ENCODE results near the gene MAP2K3. TPM values are rescaled to one million over a fixed set of nuclear protein-coding genes. Genes with fewer than 3 reads are reported as not detected.

Gene MAP2K3
- total RNA-seq, 1 donor from 2014 or later: 19.4 TPM

DNA sequence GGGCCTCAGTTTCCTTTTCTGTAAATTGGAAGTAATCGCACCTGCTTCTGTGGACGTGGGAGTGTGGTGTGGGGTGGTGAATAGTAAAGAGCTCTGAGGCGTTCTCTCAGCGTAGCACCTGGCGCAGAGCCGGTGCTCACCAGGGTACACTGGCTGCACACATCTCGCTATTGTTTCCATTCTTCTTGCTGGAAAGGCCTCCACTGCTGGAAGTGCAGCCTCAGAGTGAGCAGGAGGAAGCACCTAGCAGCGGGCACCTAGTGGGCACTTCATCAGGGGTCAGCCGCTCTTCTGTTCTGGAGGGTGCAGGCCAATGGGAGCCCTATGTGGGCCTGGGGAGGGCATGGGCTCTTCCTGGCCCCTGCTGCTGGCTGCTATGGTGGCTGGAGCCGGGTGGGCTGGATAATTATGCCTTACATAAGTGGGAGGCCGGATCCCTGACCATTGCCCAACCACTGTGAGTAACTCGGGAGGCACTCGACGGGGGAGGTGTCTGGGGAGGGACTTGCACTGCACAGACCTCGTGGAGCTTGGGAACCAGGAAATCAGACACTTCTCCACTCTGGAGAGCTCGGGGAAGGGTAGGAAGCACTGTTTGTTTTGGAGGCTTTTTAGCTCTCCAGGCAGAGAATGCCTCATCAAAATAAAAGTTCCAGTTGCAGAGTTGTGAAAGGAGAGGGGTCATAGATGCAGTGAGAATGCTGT is 1.7 kb downstream of the MAP2K3 start:
- H3K36me3 Mint-ChIP-seq (ENCODE audit: low read depth): no peaks in the 10 kb centered on the region
- H3K27me3 Mint-ChIP-seq (ENCODE audit: low read depth): peaks cover 15% of the 10 kb centered on the region
- peaks cover 19% of the 10 kb centered on the region for H3K4me1 Mint-ChIP-seq
- TF ChIP-seq, protein P1, sequence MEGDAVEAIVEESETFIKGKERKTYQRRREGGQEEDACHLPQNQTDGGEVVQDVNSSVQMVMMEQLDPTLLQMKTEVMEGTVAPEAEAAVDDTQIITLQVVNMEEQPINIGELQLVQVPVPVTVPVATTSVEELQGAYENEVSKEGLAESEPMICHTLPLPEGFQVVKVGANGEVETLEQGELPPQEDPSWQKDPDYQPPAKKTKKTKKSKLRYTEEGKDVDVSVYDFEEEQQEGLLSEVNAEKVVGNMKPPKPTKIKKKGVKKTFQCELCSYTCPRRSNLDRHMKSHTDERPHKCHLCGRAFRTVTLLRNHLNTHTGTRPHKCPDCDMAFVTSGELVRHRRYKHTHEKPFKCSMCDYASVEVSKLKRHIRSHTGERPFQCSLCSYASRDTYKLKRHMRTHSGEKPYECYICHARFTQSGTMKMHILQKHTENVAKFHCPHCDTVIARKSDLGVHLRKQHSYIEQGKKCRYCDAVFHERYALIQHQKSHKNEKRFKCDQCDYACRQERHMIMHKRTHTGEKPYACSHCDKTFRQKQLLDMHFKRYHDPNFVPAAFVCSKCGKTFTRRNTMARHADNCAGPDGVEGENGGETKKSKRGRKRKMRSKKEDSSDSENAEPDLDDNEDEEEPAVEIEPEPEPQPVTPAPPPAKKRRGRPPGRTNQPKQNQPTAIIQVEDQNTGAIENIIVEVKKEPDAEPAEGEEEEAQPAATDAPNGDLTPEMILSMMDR (conservative IDR thresholded peaks at IDR 0.05): no peak
- DNase-seq (ENCODE audit: low read depth, low spot score): no peak
- H3K9me3 Mint-ChIP-seq: no peaks in the 10 kb centered on the region
- H3K27ac Mint-ChIP-seq (ENCODE audit: unreplicated experiment): no peak overlapping the region
- H3K4me3 Mint-ChIP-seq: peak overlapping the region; percentile 87

DNA sequence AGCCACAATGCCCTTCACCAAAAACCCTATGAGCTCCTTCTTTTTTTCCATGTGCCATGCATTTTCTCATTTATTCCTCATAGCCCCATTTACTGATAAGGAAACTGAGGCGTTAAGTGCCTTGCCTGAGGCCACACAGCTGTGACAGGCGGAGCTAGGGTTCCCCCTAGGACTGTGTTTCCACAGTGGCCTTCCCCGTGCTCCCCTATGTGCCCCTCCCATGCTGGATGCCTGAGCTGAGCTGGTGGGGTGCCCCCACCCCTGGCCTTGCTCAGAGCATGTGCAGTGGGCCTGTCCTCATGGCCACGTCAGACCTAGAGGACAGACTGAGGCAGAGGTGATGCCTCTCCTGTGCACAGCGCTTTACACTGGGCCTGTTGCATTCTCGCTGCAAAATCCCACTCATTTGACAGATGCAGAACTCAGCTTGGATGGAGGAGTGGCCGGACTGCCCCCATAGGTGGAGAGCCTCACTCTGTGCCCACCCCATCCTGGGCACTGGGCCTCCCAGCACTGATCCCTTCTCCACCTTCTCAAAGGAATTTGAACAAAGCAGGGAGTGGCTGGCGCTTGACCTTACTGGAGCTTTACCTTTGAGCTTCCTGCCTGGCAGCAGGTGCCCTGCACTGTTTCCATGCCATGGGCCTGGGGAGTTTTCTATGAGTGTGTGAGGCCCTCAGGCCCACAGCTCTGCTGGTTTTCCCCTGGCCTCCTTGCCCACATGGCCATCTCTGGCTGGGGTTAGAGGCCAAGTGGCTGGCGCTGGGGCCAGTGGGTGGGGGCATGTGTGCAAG is 2.6 kb downstream of the MAP2K3 start:
- Mint-ChIP-seq H3K4me3 (peak overlapping the region; percentile 87), H3K27ac (ENCODE audit: unreplicated experiment) (no peak overlapping the region), H3K36me3 (ENCODE audit: low read depth) (no peaks in the 10 kb centered on the region), H3K4me1 (peaks cover 24% of the 10 kb centered on the region), H3K27me3 (ENCODE audit: low read depth) (peaks cover 7% of the 10 kb centered on the region), H3K9me3 (no peaks in the 10 kb centered on the region)
- TF ChIP-seq, protein P1 (conservative IDR thresholded peaks at IDR 0.05): no peak
- DNase-seq (ENCODE audit: low read depth, low spot score): no peak

DNA sequence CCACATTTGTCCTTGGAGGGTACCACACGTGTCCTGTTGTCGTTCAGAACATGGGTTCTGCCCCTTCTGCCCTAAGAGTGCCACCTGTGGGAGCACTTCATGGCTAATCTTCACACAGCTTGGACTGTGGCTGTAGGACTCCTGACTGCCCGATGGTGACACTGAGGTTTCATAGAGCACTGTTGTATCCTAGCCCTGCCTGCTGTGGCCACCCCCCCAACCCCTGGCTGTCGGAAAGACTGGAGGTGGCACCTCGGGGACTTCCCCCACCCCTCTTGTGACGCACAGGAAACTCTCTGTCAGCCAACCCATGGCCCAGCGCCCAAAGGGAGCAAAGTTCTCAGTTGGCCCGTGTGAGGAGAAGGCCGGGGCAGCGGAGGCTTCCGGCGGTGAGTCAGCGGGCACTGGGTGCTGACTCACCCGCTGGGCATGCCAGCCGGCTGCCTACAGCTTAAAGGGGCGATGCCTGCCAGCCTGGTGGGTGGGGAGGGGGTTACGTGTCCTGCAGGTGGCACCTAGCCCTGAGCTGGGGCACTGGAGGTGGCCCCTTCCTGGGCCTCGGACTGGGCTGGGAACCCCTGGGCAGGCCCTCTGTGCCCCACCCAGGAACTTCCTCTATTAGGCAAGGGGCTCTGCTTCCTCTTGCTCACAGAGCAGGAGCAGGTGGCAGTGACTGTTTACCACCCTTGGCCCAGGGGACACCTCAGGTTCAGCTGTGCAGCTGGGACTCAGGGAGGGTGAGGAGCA is 3.4 kb downstream of the MAP2K3 start:
- peak overlapping the region; percentile 54 for H3K4me3 Mint-ChIP-seq
- TF ChIP-seq, protein P1 (conservative IDR thresholded peaks at IDR 0.05): no peak

DNA sequence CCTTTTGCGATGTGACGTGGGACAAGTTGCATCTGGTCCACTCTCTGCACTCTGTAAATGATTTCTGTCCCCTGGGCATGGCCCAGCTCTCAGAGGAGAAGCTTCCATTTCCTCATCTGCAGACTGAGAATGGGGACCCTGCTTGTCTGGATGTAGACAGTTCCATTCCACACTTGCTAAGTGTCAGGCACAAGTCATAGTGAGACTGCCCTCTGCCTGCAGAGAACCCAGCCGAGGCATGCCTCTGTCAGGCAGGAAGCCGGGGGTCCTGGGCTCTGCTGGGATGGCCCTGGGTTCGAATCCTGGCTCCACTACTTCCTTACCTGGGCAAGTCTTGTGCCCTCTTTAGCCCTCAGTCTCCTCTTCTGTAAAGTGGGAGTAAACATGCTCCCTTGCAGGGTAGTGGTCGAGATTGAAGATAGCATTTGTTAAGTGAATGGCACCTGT is 4.1 kb downstream of the MAP2K3 start:
- Mint-ChIP-seq H3K9me3 (no peaks in the 10 kb centered on the region), H3K27me3 (ENCODE audit: low read depth) (no peaks in the 10 kb centered on the region), H3K4me3 (no peak overlapping the region), H3K27ac (ENCODE audit: unreplicated experiment) (no peak overlapping the region), H3K4me1 (peaks cover 28% of the 10 kb centered on the region), H3K36me3 (ENCODE audit: low read depth) (no peaks in the 10 kb centered on the region)
- no peak for DNase-seq (ENCODE audit: low read depth, low spot score)
- TF ChIP-seq, protein P1 (conservative IDR thresholded peaks at IDR 0.05): no peak

More for the DNA sequence above, 3.4 kb downstream of the MAP2K3 start:
- no peak for DNase-seq (ENCODE audit: low read depth, low spot score)
- Mint-ChIP-seq H3K27me3 (ENCODE audit: low read depth) (no peaks in the 10 kb centered on the region), H3K36me3 (ENCODE audit: low read depth) (no peaks in the 10 kb centered on the region), H3K9me3 (no peaks in the 10 kb centered on the region), H3K27ac (ENCODE audit: unreplicated experiment) (no peak overlapping the region), H3K4me1 (peaks cover 28% of the 10 kb centered on the region)

DNA sequence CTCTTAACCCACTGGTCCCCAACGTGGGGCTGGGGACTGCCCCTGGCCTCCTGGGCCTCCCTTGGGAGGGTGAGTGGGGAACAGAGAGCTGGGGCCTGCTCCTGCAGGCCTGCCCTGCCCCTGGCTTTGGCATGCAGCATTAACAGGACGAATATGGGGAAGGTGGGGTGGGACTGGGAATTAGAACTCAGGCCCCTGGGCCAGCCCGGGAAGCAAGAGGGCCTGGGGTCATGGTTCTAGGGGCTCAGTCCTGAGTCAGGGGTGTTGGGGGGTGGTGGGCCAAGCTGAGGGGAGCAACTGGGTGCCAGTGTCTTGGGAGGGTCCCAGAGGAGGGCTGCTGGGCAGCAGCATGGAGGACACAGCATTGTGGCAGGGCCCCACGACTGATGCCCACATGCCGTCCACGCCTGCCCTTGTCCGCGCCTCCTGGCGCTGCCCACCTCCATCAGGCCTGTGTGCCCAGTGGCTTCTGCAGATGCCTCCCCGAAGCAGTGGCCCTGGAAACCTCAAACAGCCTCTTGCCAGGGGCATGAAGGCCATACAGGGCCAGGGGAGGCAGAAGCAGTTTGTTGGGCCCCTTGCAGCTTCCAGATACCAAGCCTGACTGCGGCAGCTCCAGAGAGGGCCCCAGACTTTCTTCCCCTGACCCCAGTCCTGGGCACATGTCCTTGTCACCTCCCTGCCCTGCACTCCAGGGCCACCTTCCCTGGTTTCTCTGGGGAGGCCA is 4.8 kb downstream of the MAP2K3 start:
- Mint-ChIP-seq H3K4me1 (peaks cover 28% of the 10 kb centered on the region), H3K9me3 (no peaks in the 10 kb centered on the region), H3K27me3 (ENCODE audit: low read depth) (no peaks in the 10 kb centered on the region), H3K27ac (ENCODE audit: unreplicated experiment) (no peak overlapping the region), H3K4me3 (no peak overlapping the region), H3K36me3 (ENCODE audit: low read depth) (no peaks in the 10 kb centered on the region)
- TF ChIP-seq, protein P1 (conservative IDR thresholded peaks at IDR 0.05): no peak
- DNase-seq (ENCODE audit: low read depth, low spot score): no peak
